Gastrocnemius medialis (tissue), 4 donors: ENCODE measurements around the gene UNC5A. TPM values are rescaled to one million over a fixed set of nuclear protein-coding genes. Genes with fewer than 3 reads are reported as not detected.

ENCODE experiments used
- ATAC-seq, 2 donors: fragments of 150-250 bp; one replicate each; pipeline ENCODE4 v1.9.1; 2016
- DNase-seq, 2 donors: peaks; one replicate each; pipeline ENCODE4 v3.0.0-alpha.2; 2019
- H3K27ac ChIP-seq, 4 donors: fragments of 200-600 bp; sonication (generic); 1 replicate in 1 of 4; 2 replicates in 3 of 4; pipeline ENCODE4 v1.5.1; 2016 to 2018; ENCODE audit warnings: mild to moderate bottlenecking in 2 of 4, moderate library complexity in 1 of 4
- H3K27me3 ChIP-seq, 3 donors: fragments of 200-600 bp; sonication (generic) in 2 of 3; 1 replicate in 1 of 3; 2 replicates in 2 of 3; pipeline versions ENCODE4 v1.5.1 to v1.6.0; 2016 to 2019; ENCODE audit warnings: mild to moderate bottlenecking in 1 of 3, moderate library complexity in 1 of 3
- H3K36me3 ChIP-seq, 2 donors: fragments of 200-600 bp; sonication (generic) in 1 of 2; one replicate each; pipeline ENCODE4 v1.5.1; 2017 to 2018
- H3K4me1 ChIP-seq, 2 donors: fragments of 200-600 bp; sonication (generic) in 1 of 2; one replicate each; pipeline ENCODE4 v1.5.1; 2016 to 2017; ENCODE audit warnings: mild to moderate bottlenecking in 2 of 2
- H3K4me3 ChIP-seq, 4 donors: fragments of 200-600 bp; sonication (generic) in 3 of 4; 1 replicate in 1 of 4; 2 replicates in 3 of 4; pipeline ENCODE4 v1.5.1; 2016 to 2019; ENCODE audit warnings: mild to moderate bottlenecking in 2 of 4
- H3K9me3 ChIP-seq, 3 donors: fragments of 200-600 bp; sonication (generic) in 2 of 3; 1 replicate in 1 of 3; 2 replicates in 2 of 3; pipeline ENCODE4 v1.5.1; 2016 to 2019
- POLR2A ChIP-seq, 2 donors: fragments of 450-650 bp; IDR thresholded peaks; one replicate each; pipeline ENCODE4 v1.6.1; 2017; ENCODE audit warnings: antibody characterized with exemption in 2 of 2, mild to moderate bottlenecking in 2 of 2, moderate library complexity in 2 of 2
- in situ Hi-C, 4 donors: fragments of 200-750 bp; cut with MboI; loops; one replicate each; pipeline versions ENCODE4 v1.15.0 to v1.8.0; 2017; ENCODE audit warnings: low sequenced_read_pairs in 4 of 4
- intact Hi-C: fragments of 100-400 bp; cut with DNase I; formaldehyde crosslinking; loops from one replicate; pipeline ENCODE4 v1.15.1; 2023; ENCODE audit warnings: low total_unique reads
- total RNA-seq, 4 donors: library from RNA; depleted of rRNA; stranded (reverse); fragments of >200 nt; gene quantifications; one replicate each; pipeline versions ENCODE4 v1.1.0 to v1.2.3, GENCODE V29; 2016
- TF ChIP-seq, protein P1 (sequence below), 5 experiments: fragments of 450-650 bp in 3 of 5; fragments of 200-600 bp in 2 of 5; sonication (generic) in 2 of 5; IDR thresholded peaks in 4 of 5; conservative IDR thresholded peaks in 1 of 5; 1 replicate in 4 of 5; 2 replicates in 1 of 5; pipeline ENCODE4 v1.5.1; 2016 to 2019; ENCODE audit warnings: antibody characterized with exemption in 5 of 5, mild to moderate bottlenecking in 3 of 5, moderate library complexity in 3 of 5

The UNC5A gene
- total RNA-seq, 4 donors from 2014 or later: 0.10 to 0.55 TPM; not detected in 2

DNA sequence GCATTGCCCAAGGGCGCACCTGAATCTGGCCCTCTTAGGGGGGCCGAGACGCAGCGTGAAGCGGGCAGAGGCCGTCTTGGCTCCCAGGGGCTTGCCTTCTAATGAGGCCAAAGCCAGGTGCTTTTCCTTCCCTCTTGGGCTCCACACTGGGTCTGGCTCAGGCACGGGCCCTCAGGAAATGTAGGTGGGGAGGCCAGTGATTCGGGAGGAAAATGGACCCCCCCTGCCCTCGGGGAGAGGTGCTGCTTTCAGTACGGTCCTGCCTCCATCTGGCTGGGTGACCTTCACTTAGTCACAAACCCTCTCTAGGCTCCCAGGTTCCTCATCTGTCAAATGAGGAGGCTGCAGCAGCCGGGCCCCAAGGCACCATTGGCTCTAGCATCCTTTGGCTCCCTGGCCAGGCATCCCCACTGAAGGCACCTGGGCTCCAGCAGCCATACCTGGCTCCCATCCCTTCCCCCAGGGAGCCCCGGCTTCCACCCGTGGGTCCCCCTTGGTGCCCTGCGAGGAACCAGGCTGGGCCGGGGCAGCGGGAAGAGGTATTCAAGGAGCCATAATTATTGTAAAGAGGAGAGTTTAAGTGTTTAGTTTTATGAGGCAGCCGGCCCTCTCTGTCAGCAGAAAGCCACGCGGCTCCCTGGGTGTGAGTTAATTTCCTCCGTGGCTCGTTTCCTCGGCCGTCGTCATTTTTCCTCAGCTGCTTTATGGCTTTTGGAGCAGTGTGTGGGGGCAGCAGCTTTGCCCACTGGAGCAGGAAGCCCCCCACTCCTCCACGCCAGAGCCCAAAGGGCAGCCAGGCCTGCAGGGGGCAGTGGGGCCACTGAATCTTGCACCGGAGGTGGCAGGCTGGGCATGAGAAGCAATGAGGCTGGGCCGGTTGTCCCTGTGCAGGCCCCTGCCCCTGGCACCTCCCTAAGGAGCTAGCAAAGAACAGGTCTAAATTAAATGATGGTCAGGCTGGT, 24.9 kb upstream of the UNC5A start:
- intact Hi-C loops (no loop called here), in situ Hi-C loops (no loop called here)
- Histone ChIP-seq H3K36me3 (no peaks in the 10 kb centered on the region), H3K27me3 (peaks cover 20 to 49% (median 28%) of the 10 kb centered on the region in 3 donors), H3K27ac (no peak overlapping the region), H3K4me1 (no peaks in the 10 kb centered on the region), H3K9me3 (no peaks in the 10 kb centered on the region), H3K4me3 (no peak overlapping the region)
- no peak for ATAC-seq
- DNase-seq: no peak
- TF ChIP-seq POLR2A (IDR thresholded peaks at IDR 0.05): no peak
- TF ChIP-seq, protein P1, sequence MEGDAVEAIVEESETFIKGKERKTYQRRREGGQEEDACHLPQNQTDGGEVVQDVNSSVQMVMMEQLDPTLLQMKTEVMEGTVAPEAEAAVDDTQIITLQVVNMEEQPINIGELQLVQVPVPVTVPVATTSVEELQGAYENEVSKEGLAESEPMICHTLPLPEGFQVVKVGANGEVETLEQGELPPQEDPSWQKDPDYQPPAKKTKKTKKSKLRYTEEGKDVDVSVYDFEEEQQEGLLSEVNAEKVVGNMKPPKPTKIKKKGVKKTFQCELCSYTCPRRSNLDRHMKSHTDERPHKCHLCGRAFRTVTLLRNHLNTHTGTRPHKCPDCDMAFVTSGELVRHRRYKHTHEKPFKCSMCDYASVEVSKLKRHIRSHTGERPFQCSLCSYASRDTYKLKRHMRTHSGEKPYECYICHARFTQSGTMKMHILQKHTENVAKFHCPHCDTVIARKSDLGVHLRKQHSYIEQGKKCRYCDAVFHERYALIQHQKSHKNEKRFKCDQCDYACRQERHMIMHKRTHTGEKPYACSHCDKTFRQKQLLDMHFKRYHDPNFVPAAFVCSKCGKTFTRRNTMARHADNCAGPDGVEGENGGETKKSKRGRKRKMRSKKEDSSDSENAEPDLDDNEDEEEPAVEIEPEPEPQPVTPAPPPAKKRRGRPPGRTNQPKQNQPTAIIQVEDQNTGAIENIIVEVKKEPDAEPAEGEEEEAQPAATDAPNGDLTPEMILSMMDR (IDR thresholded peaks at IDR 0.05 in 4 of 5, conservative IDR thresholded peaks at IDR 0.05 in 1 of 5): no peak

DNA sequence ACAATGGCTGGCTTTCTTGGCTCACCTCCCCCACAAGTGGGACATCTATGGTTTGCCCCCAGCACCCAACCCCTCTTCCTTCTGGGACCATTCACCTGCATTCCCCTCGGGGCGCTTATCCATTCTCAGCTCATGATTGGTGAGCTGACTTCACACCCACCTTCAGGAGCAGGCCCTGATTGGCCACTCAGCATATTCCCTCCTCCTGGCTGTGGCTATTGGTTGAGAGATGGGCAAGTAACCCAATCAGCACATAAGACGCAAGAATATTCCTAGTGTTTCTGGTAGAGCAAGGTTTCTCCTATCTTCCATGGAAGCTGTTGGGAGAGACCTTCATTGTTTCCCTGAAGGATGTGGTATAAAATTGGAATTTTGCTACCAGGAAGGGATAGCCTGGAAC, 22.7 kb upstream of the UNC5A start:
- H3K27ac ChIP-seq: no peak overlapping the region
- H3K4me3 ChIP-seq: no peak overlapping the region
- no peaks in the 10 kb centered on the region for H3K4me1 ChIP-seq
- DNase-seq (no peak), ATAC-seq (no peak)
- TF ChIP-seq, protein P1 (IDR thresholded peaks at IDR 0.05 in 4 of 5, conservative IDR thresholded peaks at IDR 0.05 in 1 of 5): no peak
- no peak for TF ChIP-seq POLR2A (IDR thresholded peaks at IDR 0.05)
- H3K9me3 ChIP-seq: no peaks in the 10 kb centered on the region
- H3K27me3 ChIP-seq: peaks cover 22 to 51% (median 28%) of the 10 kb centered on the region in 3 donors
- no peaks in the 10 kb centered on the region for H3K36me3 ChIP-seq
- intact Hi-C loops: no loop called here
- in situ Hi-C loops: no loop called here

DNA sequence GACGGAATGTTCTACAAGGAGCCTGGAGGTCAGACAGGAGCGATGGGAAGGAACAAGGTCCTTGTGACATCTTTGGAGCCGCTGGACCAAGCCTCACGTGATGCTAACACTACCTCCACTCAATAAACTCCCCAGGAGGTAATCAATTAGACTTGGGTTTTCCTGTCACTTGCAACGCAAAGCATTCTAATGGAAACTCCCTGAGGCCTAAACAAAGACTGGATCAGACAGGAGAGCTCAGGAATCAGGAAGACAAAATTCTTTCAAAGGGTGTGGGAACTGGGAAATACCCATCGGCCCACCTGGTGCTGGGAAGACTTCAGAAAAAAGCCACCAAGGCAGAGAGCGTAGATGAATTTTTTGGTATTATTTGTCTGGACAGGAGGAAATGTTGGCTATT, 22.3 kb upstream of the UNC5A start:
- ATAC-seq: no peak
- Histone ChIP-seq H3K27me3 (peaks cover 26 to 53% (median 32%) of the 10 kb centered on the region in 3 donors), H3K27ac (no peak overlapping the region)

DNA sequence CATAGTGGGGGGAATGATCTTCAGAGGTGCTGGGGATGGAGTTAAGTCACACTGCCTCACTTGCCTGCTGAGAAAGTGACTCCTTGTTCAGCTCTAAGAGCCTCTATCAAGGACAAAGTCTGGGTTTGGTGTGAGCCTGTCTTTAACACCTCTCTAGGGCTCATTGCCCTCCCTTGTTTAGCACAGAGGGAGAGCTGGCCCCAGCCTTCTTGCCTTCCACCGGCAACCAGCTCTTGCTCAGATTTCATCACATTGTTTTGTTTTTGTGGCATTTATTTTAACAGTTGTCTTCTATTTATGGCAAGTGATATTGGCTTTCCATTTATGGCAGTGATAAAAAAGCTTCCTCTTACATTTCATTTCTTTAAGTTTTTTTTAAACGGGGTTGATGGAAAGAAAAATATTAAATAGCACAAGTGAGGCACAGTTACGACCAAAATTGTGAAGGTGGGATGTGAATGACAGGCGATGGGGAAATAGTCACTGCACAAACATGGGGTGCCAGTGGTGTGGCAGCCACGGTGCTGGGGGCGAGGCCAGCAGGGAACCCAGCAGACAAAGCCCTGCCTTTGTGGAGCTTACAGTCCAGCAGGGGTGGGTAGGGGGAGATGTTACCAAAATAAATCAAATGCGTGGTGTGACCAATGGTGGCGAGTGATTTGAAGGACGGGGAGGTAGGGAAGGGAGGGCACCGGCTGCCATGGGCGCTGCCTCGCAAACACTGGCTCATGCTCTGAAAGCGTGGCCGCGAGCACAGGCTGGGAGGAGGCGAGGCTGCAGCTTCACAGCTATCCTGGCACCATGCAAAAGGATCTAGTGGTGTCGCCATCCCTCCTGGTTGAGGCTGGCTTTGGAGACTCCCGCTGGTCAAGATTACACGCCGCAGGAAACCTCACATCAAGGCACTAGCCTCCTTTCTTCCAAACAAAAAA, 21.2 kb upstream of the UNC5A start:
- intact Hi-C loops (no loop called here), in situ Hi-C loops (no loop called here)
- no peak for DNase-seq
- TF ChIP-seq POLR2A (IDR thresholded peaks at IDR 0.05): no peak
- TF ChIP-seq, protein P1 (IDR thresholded peaks at IDR 0.05 in 4 of 5, conservative IDR thresholded peaks at IDR 0.05 in 1 of 5): no peak
- ATAC-seq: no peak
- Histone ChIP-seq H3K4me1 (no peaks in the 10 kb centered on the region), H3K27ac (no peak overlapping the region), H3K9me3 (no peaks in the 10 kb centered on the region), H3K27me3 (peaks cover 33 to 58% (median 35%) of the 10 kb centered on the region in 3 donors), H3K36me3 (no peaks in the 10 kb centered on the region), H3K4me3 (no peak overlapping the region)

More for the DNA sequence above, 22.3 kb upstream of the UNC5A start:
- no peak overlapping the region for H3K4me3 ChIP-seq
- DNase-seq: no peak
- H3K36me3 ChIP-seq: no peaks in the 10 kb centered on the region
- in situ Hi-C loops: no loop called here
- no peaks in the 10 kb centered on the region for H3K4me1 ChIP-seq
- no peaks in the 10 kb centered on the region for H3K9me3 ChIP-seq
- TF ChIP-seq POLR2A (IDR thresholded peaks at IDR 0.05): no peak
- TF ChIP-seq, protein P1 (IDR thresholded peaks at IDR 0.05 in 4 of 5, conservative IDR thresholded peaks at IDR 0.05 in 1 of 5): no peak
- intact Hi-C loops: no loop called here
